ENCODE data around the gene YAP1.
"Not testable (repeated sequence)": the region's sequence is repeated elsewhere in the genome, so short reads cannot be mapped to it uniquely, and the experiment has no call there.

Gene YAP1

GRCh38 chr11:102192349-102193066, 82.3 kb downstream of the YAP1 start:
- no peak overlapping the region for H3K4me3 ChIP-seq
- H3K27ac ChIP-seq, result no peak overlapping the region

GRCh38 chr11:102194257-102194656, 84.0 kb downstream of the YAP1 start:
- Histone ChIP-seq H3K27ac (no peak overlapping the region), H3K4me3 (no peak overlapping the region)

DNA sequence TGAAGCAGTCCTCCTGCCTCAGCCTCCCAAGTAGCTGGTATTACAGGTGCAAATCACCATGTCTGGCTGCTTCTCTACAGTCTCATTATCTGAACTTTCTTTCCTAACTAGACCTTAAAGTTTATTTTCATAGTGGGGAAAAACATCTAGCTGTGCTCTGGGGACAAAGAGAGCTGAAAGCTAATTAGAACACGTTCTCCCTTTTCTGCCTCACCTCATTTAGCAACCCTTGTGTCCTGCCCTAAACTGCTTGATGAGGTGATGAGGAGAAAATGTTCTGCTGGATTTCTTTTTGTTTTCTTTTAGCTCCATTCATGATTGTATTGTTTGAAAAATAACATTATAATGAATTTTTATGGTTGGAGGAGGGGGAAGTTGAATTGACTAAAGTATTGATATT, 84.7 kb downstream of the YAP1 start:
- Histone ChIP-seq H3K27ac (no peak overlapping the region), H3K4me3 (no peak overlapping the region)

GRCh38 chr11:102196351-102196750, 86.1 kb downstream of the YAP1 start:
- no peak overlapping the region for H3K4me3 ChIP-seq
- H3K27ac ChIP-seq, result no peak overlapping the region

GRCh38 chr11:102196816-102197215, 86.6 kb downstream of the YAP1 start:
- H3K4me3 ChIP-seq, result no peak overlapping the region
- peak overlapping the region in 1 of 21 experiments; percentile 2 for H3K27ac ChIP-seq

DNA sequence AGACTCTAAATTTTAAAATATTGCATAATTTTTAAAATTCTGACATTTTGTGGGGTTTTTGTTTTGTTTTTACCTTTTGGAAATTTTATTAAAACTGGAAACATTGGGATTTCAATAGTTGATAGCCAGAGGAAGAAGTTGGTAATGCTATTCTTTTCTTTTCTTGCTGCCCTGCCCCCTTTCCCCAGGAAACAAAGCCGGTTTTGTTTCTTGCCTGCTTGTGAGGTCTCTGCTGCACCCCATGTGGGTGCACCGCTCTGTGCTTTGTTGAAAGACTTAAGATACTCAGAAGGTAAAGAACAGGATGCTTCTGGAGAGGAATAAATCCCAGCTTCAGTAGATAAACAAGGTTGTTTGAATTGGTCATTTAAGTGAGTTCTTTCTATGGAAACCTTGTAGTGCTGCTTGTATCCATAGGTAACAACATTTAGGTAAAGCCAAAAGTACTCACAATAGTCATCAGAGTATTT, 87.5 kb downstream of the YAP1 start:
- peak overlapping the region in 4 of 21 experiments; percentile 7 to 38 (median 18) for H3K27ac ChIP-seq

DNA sequence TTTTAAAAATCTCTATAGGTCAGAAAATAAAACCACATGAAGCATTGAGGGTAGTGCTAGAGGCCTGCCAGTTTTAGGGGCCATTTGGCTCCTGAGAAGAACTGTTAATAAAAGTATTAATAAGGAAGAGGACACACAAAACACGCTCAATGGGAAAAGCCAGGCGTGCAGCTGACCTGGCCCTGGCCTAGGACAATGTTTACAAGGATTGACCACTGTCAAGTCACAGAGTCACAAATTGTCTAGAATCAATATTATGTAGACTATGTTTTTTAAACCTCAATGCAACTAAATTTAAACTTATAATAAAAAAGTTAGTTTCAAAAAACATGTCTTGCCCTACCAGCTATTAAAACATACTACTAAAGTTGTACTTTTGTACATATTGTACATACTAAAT, 89.4 kb downstream of the YAP1 start:
- H3K4me3 ChIP-seq, result no peak overlapping the region
- no peak overlapping the region for H3K27ac ChIP-seq

More for the DNA sequence above, 87.5 kb downstream of the YAP1 start:
- H3K4me3 ChIP-seq, result no peak overlapping the region

DNA sequence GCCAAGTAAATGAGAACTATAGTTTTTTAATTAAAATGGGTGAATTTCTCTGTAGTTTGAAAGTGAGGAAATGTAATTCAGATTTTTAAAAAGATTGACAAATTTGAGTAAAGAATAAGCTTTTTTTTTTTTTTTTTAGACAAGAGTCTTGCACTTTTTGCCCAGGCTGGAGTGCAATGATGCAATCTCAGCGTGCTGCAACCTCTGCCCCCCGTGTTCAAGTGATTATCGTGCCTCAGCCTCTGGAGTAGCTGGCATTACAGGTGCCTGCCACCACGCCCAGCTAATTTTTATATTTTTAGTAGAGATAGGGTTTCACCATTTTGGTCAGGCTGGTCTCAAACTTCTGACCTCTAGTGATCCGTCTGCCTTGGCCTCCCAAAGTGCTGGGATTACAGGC, 90.1 kb downstream of the YAP1 start:
- not testable (repeated sequence) for H3K27ac ChIP-seq, H3K4me3 ChIP-seq

GRCh38 chr11:102201776-102202175, 91.5 kb downstream of the YAP1 start:
- Histone ChIP-seq H3K4me3 (no peak overlapping the region), H3K27ac (no peak overlapping the region)

- Histone ChIP-seq H3K27ac (no peak overlapping the region), H3K4me3 (no peak overlapping the region)
Observed at GRCh38 chr11:102202972-102203371, 92.7 kb downstream of the YAP1 start.

- Histone ChIP-seq H3K27ac (no peak overlapping the region), H3K4me3 (no peak overlapping the region)
Observed at GRCh38 chr11:102204174-102204573, 93.9 kb downstream of the YAP1 start.

GRCh38 chr11:102205805-102206204, 95.6 kb downstream of the YAP1 start:
- Histone ChIP-seq H3K4me3 (no peak overlapping the region), H3K27ac (no peak overlapping the region)

DNA sequence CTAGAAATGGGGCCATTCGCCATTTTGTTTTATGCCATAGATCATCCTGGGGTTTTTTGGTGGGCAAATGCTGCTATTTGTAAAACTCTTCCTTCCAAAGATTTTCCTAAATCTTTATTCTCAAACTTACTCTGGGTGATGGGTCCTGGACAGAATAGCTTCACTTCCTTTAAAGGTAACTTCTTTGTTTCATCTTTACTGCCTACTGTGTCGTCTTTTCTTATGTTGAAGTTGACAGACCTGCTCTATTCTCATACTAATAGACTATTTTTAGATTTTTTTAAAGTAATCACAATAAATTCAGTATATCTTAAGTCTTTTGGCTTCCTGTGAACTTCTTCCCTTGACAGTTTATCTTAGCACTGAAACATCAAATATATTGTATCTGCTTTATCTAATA, 98.6 kb downstream of the YAP1 start:
- Histone ChIP-seq H3K4me3 (no peak overlapping the region), H3K27ac (peak overlapping the region in 2 of 21 experiments; percentile 6 to 23)

DNA sequence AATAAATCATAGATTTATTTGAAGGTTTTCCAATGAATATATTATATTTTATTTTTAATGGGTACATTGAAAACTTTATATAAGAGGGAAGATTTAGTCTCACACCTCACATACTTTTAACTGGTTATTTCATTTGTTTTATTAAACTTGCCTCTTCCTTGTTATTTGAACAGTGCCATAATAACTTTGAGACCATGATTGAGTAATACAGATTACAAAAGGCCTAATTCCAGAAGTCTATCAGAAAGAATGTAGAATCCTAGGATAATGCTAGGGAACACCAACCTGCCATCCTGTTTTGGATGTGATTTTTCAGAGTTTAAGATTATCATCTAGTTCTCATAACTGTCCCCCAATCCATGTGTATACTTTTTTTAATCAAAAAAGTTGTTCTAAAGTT, 104.4 kb downstream of the YAP1 start:
- Histone ChIP-seq H3K4me3 (no peak overlapping the region), H3K27ac (no peak overlapping the region)

DNA sequence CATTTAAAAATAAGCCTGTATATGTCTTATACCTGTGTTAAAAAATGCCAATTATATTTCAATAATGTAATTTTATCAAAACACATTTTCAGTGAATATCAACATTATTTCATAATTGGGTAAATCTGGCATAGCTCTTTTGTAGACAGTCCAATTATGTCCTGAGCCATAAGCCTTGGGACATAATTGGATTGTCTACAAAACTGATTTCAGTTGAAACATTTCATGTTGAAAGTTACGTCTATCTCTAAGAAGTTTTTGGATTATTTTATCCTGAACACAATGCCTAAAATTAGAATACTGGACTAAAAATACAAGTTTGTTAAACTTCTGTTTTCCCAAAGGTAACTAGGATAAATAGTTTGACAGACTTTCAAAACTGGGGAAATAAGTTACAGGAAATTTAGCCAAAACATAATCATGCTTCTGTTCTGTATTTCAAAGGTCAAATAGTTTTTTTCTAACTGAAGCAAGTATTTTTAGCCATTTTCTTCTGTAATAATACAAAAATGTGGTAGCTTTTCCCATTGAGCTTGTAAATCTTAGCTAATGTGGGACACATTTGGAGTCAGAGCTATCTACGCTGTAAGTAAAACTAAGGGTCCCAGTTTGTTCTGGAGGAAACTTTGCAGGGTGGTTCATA, 106.3 kb downstream of the YAP1 start:
- Histone ChIP-seq H3K27ac (peak overlapping the region in 4 of 21 experiments; percentile 1 to 49 (median 32)), H3K4me3 (no peak overlapping the region)

GRCh38 chr11:102220728-102221467, 110.7 kb downstream of the YAP1 start:
- peak overlapping the region in 2 of 21 experiments; percentile 12 to 30 for H3K27ac ChIP-seq
- no peak overlapping the region for H3K4me3 ChIP-seq

- H3K27ac ChIP-seq, result peak overlapping the region in 18 of 21 experiments; percentile 1 to 83 (median 58)
- no peak overlapping the region for H3K4me3 ChIP-seq
Observed at GRCh38 chr11:102223859-102224258, 113.6 kb downstream of the YAP1 start.

DNA sequence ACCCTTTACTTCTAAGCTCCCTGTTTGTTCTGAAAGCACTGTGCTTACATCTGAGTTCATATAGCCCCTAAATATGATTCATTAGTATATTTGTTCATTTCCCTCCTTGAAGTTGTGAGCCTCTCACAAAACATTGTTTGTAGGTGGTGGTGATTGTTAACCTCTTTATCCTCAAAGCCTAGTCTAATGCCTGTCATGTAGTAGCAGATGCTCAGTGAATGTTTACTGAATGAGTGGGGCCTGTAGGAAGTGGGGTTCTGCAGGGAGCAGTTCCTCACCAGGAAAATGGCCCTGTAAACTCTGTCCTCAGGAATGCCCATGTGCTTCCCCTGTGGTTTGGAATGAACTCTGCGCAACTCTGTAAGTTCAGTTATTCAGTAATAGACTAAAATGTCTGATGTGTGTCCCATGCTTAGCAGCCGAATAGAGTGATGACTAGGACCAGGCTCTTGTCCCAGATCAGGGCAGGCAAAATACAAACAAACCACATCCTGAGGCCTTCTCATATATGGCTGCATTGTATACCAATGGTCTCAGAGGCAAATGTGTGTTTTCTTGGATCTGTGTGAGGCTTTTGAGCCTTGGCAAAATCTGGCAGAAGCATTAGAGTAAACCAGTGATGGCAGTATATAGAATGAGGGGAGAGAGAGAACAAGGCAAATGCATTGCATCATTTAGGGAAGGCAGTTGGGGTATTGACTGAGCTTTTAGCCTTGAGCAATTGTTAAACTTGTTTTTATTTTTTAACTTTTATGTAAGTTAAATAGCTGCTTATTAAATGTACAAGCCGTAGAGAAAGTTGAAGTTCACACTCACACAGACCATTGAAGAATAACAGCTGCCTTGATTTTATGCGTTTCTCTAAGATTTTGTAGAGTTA, 115.7 kb downstream of the YAP1 start:
- H3K27ac ChIP-seq, result peak overlapping the region in 18 of 21 experiments; percentile 1 to 83 (median 50)
- no peak overlapping the region for H3K4me3 ChIP-seq

DNA sequence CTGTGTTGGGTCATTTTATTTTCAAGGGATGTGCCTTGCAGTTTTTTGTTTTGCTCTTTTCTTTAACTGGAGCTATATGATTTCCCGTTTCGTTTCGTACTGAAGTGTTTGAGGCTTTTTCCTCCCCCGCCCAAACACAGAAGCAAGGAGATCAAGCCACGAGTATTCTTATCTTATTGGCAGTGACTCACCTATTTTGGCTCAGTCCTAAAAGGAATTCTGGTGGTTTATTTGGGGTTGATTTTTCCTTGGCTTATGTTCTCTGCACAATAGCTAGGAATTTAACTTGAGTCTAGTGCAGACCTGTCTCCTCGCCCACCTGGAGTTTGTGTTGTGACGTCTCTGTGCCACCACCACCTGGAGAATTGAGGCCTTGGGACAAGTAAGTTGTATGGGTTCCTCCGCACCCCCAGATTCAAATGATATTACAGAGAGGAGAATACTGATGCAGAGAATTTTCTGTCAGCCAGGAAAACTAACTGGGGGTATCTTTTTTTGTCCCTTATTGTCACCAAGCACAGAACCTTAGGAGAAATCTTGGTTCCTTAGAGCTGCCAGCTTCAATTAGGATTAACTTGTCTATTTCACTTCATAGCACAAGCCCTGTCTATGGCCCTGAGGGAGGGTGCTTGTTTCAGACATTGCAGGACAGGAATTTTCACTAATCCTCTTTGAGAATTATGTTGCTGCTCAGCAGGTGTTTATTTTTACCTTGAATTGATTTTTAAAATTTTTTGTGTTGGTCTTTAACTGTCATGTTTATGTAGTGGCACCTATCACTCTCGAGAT, 116.6 kb downstream of the YAP1 start:
- H3K27ac ChIP-seq, result peak overlapping the region in 16 of 21 experiments; percentile 13 to 83 (median 56)

More for the DNA sequence above, 116.6 kb downstream of the YAP1 start:
- H3K4me3 ChIP-seq, result no peak overlapping the region
